HuH-7 (cell line): ENCODE data around the gene CYP19A1.

Experiments used
- DNase-seq: peaks from one replicate; pipeline ENCODE4 v3.0.0; 2011; ENCODE audit warnings: low spot score

Gene CYP19A1

GRCh38 chr15:51356983-51357382 lies 18.6 kb upstream of the CYP19A1 start:
- no peak for DNase-seq

- DNase-seq, result no peak
Measured at GRCh38 chr15:51356147-51356546, 17.8 kb upstream of the CYP19A1 start.

- no peak for DNase-seq
Measured at GRCh38 chr15:51355096-51355495, 16.7 kb upstream of the CYP19A1 start.

GRCh38 chr15:51353976-51354375 lies 15.6 kb upstream of the CYP19A1 start:
- no peak for DNase-seq

GRCh38 chr15:51350723-51351122 lies 12.3 kb upstream of the CYP19A1 start:
- no peak for DNase-seq

GRCh38 chr15:51349156-51349844 lies 10.9 kb upstream of the CYP19A1 start:
- DNase-seq, result no peak

GRCh38 chr15:51348688-51349087 lies 10.3 kb upstream of the CYP19A1 start:
- no peak for DNase-seq

GRCh38 chr15:51346136-51346535 lies 7.7 kb upstream of the CYP19A1 start:
- no peak for DNase-seq

GRCh38 chr15:51343466-51343865 lies 5.1 kb upstream of the CYP19A1 start:
- no peak for DNase-seq

GRCh38 chr15:51342227-51342999 lies 4.0 kb upstream of the CYP19A1 start:
- DNase-seq, result no peak

GRCh38 chr15:51341366-51342226 lies 3.2 kb upstream of the CYP19A1 start, which contains the start of gene GLDN:
Gene GLDN, plus strand, starts transcription at chr15:51341655. Its CDS starts 30 bp downstream, at chr15:51341685.
- DNase-seq, result no peak

- DNase-seq, result no peak
Measured at GRCh38 chr15:51335538-51336410, 2.6 kb downstream of the CYP19A1 start.

- no peak for DNase-seq
Measured at GRCh38 chr15:51335087-51335486, 3.3 kb downstream of the CYP19A1 start.

GRCh38 chr15:51334011-51334451 lies 4.4 kb downstream of the CYP19A1 start:
- no peak for DNase-seq

GRCh38 chr15:51333571-51333970 lies 4.8 kb downstream of the CYP19A1 start:
- no peak for DNase-seq

- DNase-seq, result no peak
Measured at GRCh38 chr15:51332206-51333147, 5.9 kb downstream of the CYP19A1 start.

GRCh38 chr15:51331141-51331540 lies 7.3 kb downstream of the CYP19A1 start:
- DNase-seq, result no peak

GRCh38 chr15:51328926-51329325 lies 9.5 kb downstream of the CYP19A1 start:
- no peak for DNase-seq

- DNase-seq, result no peak
Measured at GRCh38 chr15:51327081-51327480, 11.3 kb downstream of the CYP19A1 start.

- DNase-seq, result no peak
Measured at GRCh38 chr15:51325167-51325566, 13.2 kb downstream of the CYP19A1 start.
